ENCODE measurements around the gene CRYBA4.

- TF ChIP-seq CTCF (optimal IDR thresholded peaks at IDR 0.05 in 1 of 3, IDR thresholded peaks at IDR 0.05 in 1 of 3, conservative IDR thresholded peaks at IDR 0.05 in 1 of 3; ENCODE audit: extremely low read depth in 1 of 3, insufficient read depth in 2 of 3, low read length in 3 of 3) (no peak), EZH2 (IDR thresholded peaks at IDR 0.05; ENCODE audit: low read length) (no peak)
Measured at GRCh38 chr22:26581026-26581425, 40.7 kb upstream of the CRYBA4 start.
